ENCODE measurements around the gene KRTAP13-1.

Gene KRTAP13-1

GRCh38 chr21:30426731-30427130 is 30.9 kb downstream of the KRTAP13-1 start:
- H3K4me3 ChIP-seq (ENCODE audit: low read length) = no peak overlapping the region
- DNase-seq (ENCODE audit: low read depth) = no peak
- TF ChIP-seq CTCF (IDR thresholded peaks at IDR 0.05; ENCODE audit: insufficient read depth, low read depth, low read length, missing control alignments) = no peak

- TF ChIP-seq CTCF (IDR thresholded peaks at IDR 0.05; ENCODE audit: insufficient read depth, low read depth, low read length, missing control alignments) = no peak
- no peak for DNase-seq (ENCODE audit: low read depth)
- no peak within 1 kb of the TSS for H3K4me3 ChIP-seq (ENCODE audit: low read length)
Measured at GRCh38 chr21:30430170-30430655, 34.4 kb downstream of the KRTAP13-1 start, which contains the start of gene KRTAP13-4. TSS of gene KRTAP13-4 (plus strand) at chr21:30430220. CDS start at chr21:30430276, 56 bp downstream.

DNA sequence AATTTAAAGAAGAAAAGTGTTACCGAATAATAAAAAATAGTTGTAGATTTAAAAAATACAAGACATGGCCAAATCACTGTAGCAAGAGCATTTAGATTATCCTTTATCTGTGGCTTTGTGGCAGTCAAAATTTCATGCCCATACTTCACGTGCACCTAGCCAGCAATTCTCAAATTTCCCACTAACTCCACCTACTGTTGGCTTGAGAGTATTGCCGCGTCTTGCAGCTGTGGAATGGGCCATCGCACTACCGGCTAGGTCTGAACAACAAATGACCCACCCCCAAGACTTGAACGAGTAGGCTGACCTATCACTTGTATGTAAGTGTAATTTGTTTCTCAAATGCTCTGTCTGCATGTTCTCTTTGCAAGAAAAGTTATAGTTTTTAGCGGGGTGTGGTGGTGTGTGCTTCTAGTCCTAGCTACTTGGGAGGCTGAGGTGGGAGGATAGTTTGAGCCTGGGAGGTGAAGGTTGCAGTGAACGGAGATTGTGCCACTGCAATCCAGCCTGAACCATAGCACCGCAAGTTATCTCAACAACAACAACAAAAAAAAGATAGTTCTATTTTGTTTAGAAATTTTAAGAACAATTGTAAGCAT is 38.3 kb downstream of the KRTAP13-1 start:
- DNase-seq (ENCODE audit: low read depth) = peak; percentile 62
- TF ChIP-seq CTCF (IDR thresholded peaks at IDR 0.05; ENCODE audit: insufficient read depth, low read depth, low read length, missing control alignments) = peak; percentile 85
- H3K4me3 ChIP-seq (ENCODE audit: low read length) = no peak overlapping the region

DNA sequence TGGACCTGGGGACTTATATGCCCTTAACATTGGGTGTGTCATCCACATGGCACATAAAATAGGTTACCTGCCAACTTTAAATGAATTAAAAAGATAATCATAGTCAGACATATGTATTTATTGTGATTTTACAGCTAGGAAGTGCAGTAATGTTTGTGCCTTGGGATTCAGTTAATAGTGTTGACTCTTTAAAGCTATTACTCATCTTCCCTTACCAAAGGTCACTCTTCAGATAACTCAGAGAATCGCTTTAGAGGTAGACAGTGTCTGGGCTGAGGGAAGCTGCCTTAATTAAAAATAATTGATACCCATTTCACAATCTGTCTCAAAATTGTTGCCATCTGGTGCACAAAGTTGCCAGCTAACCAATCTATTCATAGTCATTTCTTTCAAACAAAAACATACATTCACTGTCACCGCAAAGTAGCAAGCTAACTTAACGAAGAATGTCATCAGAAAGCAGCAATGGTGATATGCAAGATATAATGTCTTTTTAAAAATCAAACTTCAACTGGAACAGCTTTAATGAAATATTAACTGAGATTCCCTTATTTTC is 41.3 kb downstream of the KRTAP13-1 start:
- no peak for DNase-seq (ENCODE audit: low read depth)
- TF ChIP-seq CTCF (IDR thresholded peaks at IDR 0.05; ENCODE audit: insufficient read depth, low read depth, low read length, missing control alignments) = no peak
- H3K4me3 ChIP-seq (ENCODE audit: low read length) = no peak overlapping the region

- no peak within 1 kb of the TSS for H3K4me3 ChIP-seq (ENCODE audit: low read length)
- no peak for TF ChIP-seq CTCF (IDR thresholded peaks at IDR 0.05; ENCODE audit: insufficient read depth, low read depth, low read length, missing control alignments)
- no peak for DNase-seq (ENCODE audit: low read depth)
Measured at GRCh38 chr21:30439975-30440374, 44.1 kb downstream of the KRTAP13-1 start, which contains the start of gene KRTAP15-1. TSS of gene KRTAP15-1 (plus strand) at chr21:30440275. CDS start at chr21:30440328, 53 bp downstream.

GRCh38 chr21:30443226-30443625 is 47.4 kb downstream of the KRTAP13-1 start:
- no peak overlapping the region for H3K4me3 ChIP-seq (ENCODE audit: low read length)
- no peak for DNase-seq (ENCODE audit: low read depth)
- TF ChIP-seq CTCF (IDR thresholded peaks at IDR 0.05; ENCODE audit: insufficient read depth, low read depth, low read length, missing control alignments) = no peak

All from epithelial cell of esophagus (primary cell).